Stimulated activated CD4-positive, alpha-beta T cell treated with anti-CD3 and anti-CD28 coated beads, Interleukin-15, amount 100 ng/mL, for 24 hours (primary cell): ENCODE results near the gene ITGA3.
A peak's percentile ranks its signal among the peaks of the same experiment; 100 is the strongest.
"Not testable (repeated sequence)": the region's sequence is repeated elsewhere in the genome, so short reads cannot be mapped to it uniquely, and the experiment has no call there.

Source experiments
- DNase-seq: peaks from one replicate; pipeline ENCODE4 v3.0.0-alpha.2; 2020

Gene ITGA3

GRCh38 chr17:50052822-50053653 lies 2.9 kb upstream of the ITGA3 start:
- DNase-seq: no peak

- DNase-seq: no peak
Observed at GRCh38 chr17:50053654-50053960, 2.3 kb upstream of the ITGA3 start.

DNA sequence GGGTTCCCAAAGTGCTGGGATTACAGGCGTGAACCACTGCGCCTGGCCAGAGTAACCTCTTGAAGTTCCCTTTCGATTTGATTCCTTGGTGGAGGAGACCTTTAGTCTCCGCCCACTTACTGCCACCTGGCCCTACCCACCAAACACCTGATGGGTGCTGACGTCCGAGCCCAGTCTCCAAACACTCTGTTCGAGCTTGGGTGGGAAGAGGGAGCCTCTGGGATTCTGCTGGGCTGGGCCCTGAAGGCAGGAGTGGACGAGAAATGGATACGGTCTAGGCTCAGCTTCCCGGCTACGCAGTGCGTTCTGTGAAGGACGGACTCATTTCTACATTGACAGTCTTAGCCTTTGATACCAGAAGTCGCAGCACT lies 870 bp upstream of the ITGA3 start:
- DNase-seq: peak; percentile 28

DNA sequence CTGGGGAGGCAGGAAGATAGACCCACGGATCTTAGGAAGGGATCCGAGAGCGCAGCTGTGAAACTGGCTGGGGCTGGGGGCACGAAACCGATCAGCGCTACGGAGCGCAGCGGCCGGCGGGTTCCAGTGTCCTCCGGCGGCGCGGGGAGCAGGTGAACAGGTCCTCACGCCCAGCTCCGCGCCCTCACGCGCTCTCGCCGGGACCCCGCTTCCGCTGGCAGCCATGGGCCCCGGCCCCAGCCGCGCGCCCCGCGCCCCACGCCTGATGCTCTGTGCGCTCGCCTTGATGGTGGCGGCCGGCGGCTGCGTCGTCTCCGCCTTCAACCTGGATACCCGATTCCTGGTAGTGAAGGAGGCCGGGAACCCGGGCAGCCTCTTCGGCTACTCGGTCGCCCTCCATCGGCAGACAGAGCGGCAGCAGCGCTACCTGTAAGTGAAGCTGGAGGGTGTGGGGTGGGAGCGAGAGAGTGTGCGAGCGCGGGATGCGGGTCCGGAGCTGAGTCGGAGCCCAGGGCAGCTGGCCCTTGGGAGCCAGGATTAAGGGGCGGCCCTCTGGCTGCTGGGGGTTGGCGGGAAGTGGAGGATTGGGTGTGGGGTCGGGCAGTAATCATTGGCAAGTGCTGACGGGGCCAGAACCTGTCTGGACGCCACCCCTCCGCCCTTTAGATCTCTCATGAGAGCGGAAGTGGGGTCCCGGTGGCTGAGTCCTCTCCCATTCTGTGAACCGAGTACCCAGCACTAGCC lies 479 bp downstream of the ITGA3 start:
- DNase-seq: peak; percentile 81

DNA sequence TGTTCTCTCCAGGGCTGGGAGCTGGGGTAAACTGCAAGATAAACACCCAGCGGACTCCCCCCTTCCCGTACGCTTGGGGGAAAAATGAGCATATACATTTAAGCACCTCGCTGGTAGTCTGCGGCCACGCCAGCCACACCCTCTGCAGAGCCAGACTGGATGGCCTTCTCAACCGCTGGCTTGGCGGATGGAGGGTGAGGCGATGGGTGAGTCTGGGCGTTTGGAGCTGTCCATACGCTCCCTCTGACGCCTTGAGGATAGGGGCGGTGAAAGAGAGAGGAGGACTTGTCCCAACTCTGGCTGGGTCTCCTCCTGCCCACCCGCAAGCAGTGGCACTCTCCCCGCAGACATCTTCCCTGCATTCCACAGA lies 1.0 kb downstream of the ITGA3 start:
- DNase-seq: no peak

GRCh38 chr17:50057521-50057991 lies 1.6 kb downstream of the ITGA3 start:
- no peak for DNase-seq

DNA sequence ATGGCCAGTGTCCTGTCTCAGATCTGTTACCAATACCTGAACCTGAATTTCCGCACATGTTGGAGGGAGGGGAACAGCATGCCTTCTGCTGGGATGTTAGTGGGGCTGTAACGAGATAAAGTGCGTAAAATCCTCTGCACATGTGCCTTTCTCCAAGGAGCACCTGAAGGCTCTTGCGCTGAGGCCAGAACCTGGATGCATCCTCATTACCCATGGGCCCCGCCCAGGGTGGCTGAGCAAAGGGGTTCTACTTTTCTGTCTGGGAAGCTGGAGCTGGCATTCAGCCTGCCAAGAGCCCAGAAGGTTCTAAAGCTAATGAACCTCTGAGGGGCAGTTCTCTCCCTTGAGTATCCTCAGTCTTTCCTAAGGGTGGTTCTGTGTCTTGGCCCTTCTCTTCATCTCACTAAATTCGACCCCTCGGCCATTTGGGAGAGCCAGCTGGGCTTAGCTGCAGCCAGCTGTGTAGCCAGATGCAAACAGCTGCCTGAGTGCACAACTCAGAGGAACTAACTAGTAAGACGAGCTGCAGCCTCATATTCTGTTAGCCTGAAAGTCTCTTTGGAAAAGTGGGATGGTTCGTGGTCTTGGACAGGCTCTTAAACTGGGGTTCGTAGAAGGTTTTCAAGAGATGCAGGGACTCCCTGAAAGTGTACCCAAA lies 2.5 kb downstream of the ITGA3 start:
- DNase-seq: no peak

DNA sequence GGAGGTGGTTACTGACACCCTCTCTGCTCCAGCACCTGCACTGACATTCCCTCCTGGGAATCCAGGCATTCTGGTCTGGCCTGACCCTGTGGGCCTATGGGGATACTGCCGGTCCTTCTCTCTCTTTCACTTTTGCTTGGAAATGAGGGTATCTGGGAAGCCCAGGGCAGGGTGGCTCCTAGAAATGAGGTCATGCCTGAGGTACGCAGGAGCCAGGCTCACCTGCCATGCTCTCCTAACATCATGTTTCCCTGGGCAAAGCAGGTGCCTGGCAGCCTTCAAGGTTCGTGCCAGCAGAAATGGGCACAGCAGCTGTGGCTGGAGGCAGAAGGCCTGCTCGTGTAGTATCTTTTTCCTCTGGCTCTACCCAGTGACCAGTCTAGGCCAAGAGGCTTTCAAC lies 3.3 kb downstream of the ITGA3 start:
- no peak for DNase-seq

GRCh38 chr17:50059759-50060273 lies 3.9 kb downstream of the ITGA3 start:
- DNase-seq: no peak

DNA sequence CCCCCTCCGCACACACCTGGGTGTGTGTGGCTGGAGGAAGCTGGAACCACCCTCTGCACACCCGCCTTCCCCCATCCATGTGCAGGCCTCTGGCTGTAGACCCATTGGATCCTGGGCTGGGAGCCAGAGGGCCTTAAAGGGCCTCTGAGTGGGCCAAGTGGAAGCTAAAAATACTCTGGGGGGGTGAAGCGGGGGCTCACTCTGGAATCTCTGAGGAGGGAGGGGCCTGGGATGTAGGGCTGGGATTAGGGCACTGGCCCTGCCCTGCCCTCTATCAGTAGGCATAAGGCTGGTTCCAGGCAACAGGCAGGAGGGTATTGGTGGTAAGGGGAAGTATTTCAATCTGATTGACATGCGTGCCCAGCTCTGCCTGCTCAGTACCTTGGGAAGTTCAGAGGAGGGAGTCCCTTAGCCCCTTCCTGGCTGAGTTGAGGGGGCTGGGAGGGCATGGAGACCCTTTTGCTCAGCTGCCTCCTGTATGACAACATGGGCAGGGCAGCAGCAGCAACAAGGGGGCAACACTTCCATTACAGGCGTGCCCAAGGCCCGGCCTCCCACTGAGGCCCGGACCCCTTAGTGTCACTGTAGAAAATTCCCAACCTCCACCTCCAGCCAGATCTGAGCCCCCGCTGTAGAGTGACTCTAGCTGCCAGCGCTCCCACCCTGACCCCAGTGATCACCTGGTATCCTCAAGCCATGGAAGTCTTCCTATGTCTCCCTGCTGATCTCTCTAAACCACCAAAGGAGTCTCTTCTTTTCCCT lies 5.2 kb downstream of the ITGA3 start:
- no peak for DNase-seq

- DNase-seq: not testable (repeated sequence)
Observed at GRCh38 chr17:50061713-50062045, 5.8 kb downstream of the ITGA3 start.

DNA sequence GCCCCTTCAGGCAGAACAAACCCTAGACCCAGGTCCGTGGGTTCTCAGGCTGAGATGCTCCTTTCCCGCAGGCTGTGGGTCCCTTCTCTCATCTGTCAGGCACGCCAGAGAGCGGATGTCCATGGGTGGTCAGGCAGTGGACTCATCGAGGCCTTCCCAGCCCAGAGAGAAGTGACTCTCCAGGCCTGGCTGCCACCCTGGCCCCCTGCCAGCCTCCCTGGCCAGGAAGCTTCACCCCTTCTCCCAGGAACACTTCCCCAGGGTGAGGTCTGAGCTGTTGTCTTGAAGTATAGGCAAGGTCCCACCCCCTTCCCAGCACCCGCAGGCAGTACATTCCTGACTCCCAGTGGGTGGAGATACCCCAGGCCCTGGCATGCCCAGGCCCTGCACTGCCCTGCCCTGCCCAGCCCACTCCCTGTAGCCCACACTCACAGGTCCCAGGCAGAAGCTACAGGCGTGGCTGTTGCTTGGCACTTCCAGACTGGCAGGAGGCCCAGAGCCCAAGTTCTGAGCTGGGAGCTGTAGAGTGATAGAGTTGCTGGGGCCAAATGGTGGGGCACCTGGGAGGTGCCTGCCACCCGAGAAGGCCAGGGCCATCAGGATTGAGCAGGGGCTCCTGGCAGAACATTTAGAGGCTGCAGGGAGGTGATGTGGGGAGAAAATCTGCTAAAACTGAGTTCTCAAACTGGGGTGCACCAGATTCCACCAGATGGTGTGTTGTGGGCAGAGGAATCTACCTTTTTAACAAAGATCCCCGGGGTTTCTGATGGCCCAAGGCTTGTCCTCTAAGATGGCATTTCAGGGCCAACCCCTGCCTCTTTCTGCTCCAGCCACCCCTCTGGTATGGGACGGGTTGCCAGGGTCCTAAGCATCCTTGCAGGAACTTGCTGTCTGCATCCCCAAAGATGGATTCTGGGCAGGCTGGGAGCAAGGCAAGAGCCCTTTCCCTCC lies 6.7 kb downstream of the ITGA3 start:
- no peak for DNase-seq

- DNase-seq: no peak
Observed at GRCh38 chr17:50063561-50064252, 7.8 kb downstream of the ITGA3 start.

GRCh38 chr17:50064253-50065001 lies 8.5 kb downstream of the ITGA3 start:
- DNase-seq: no peak

- DNase-seq: no peak
Observed at GRCh38 chr17:50065056-50065455, 9.1 kb downstream of the ITGA3 start.

- DNase-seq: no peak
Observed at GRCh38 chr17:50066995-50067394, 11.1 kb downstream of the ITGA3 start.

GRCh38 chr17:50067996-50068395 lies 12.1 kb downstream of the ITGA3 start:
- no peak for DNase-seq

GRCh38 chr17:50070908-50071680 lies 15.2 kb downstream of the ITGA3 start:
- DNase-seq: no peak

DNA sequence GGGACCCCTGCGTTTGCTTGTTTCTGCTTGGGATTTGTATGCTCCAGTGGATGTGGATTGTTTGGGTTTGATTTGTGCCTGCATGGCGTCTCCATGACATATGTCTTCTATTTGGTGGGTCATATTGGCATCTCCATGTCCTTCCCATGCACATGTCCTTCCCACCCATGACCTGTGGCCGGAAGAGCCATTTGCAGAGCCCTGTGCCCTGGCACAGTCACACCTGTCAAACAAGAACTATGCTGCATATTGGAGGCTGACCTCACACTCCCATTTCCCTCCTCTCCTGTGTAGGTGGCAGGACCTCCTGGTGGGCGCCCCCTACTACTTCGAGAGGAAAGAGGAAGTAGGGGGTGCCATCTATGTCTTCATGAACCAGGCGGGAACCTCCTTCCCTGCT lies 15.8 kb downstream of the ITGA3 start:
- no peak for DNase-seq

- DNase-seq: no peak
Observed at GRCh38 chr17:50072130-50072529, 16.2 kb downstream of the ITGA3 start.
